IMR-90 (cell line): Measurements from ENCODE around the gene RAB11A. TPM values are rescaled to one million over a fixed set of nuclear protein-coding genes. Genes with fewer than 3 reads are reported as not detected.

Experiments used
- ATAC-seq: fragments of 200-7000 bp; cut with Tn5 transposase; 2 replicates; pipeline ENCODE4 v1.9.1; 2020; ENCODE audit warnings: low read depth, mild to moderate bottlenecking, moderate library complexity
- BruUV-seq: library from RNA; stranded (reverse); fragments of 400-500 nt; replicated peaks from 2 replicates; lab custom pipeline; 2021; lab: Mats Ljungman, UMichigan
- CTCF ChIA-PET: fragments of 300-600 bp; formaldehyde crosslinking; extraction: SDS; loops from one replicate; lab custom pipeline; 2021; ENCODE audit warnings: antibody characterized with exemption; lab: Yijun Ruan, JAX
- POLR2A ChIA-PET: fragments of 300-600 bp; sonication (Branson Sonifier 250); formaldehyde crosslinking; loops from one replicate; lab custom pipeline; 2022; ENCODE audit warnings: antibody characterized with exemption; ENCODE audit not compliant: unreplicated experiment; lab: Charles Lee
- DNase-seq: peaks from one replicate; pipeline ENCODE4 v3.0.0; 2013
- H2AFZ ChIP-seq: replicated peaks from 2 replicates; pipeline ENCODE3; 2013; ENCODE audit warnings: low read length, mild to moderate bottlenecking; ENCODE audit not compliant: poor library complexity
- H2AK5ac ChIP-seq: 2 replicates; pipeline ENCODE4 v1.6.1; 2013; ENCODE audit warnings: low read depth, low read length, inconsistent platforms
- H2AK9ac ChIP-seq: replicated peaks from 2 replicates; pipeline ENCODE3; 2013; ENCODE audit warnings: mild to moderate bottlenecking, low read depth, low read length, moderate library complexity; ENCODE audit not compliant: poor library complexity
- H2BK120ac ChIP-seq: 2 replicates; pipeline ENCODE4 v1.6.1; 2013; ENCODE audit warnings: low read depth, low read length, inconsistent platforms
- H2BK15ac ChIP-seq: 3 replicates; pipeline ENCODE4 v1.6.1; 2013; ENCODE audit warnings: low read depth, low read length, inconsistent platforms
- H2BK20ac ChIP-seq: 2 replicates; pipeline ENCODE4 v1.6.1; 2013; ENCODE audit warnings: low read depth, mild to moderate bottlenecking, inconsistent platforms, low read length, moderate library complexity
- H2BK5ac ChIP-seq: 2 replicates; pipeline ENCODE4 v1.6.1; 2013; ENCODE audit warnings: mild to moderate bottlenecking, low read depth, low read length, inconsistent platforms; ENCODE audit not compliant: poor library complexity, severe bottlenecking
- H3K14ac ChIP-seq: replicated peaks from 2 replicates; pipeline ENCODE4 v1.6.1; 2013; ENCODE audit warnings: low read depth, low read length, inconsistent platforms
- H3K18ac ChIP-seq: 2 replicates; pipeline ENCODE4 v1.6.1; 2013; ENCODE audit warnings: low read depth, low read length, control low read depth
- H3K23ac ChIP-seq: 2 replicates; pipeline ENCODE4 v1.6.1; 2013; ENCODE audit warnings: low read depth, low read length, inconsistent platforms
- H3K27ac ChIP-seq: 2 replicates; pipeline ENCODE4 v1.5.1; 2013; ENCODE audit warnings: mild to moderate bottlenecking, control low read depth, low read length; ENCODE audit not compliant: insufficient read depth
- H3K27me3 ChIP-seq: 2 replicates; pipeline ENCODE4 v1.6.1; 2013; ENCODE audit warnings: low read length; ENCODE audit not compliant: control insufficient read depth, insufficient read depth
- H3K36me3 ChIP-seq: 2 replicates; pipeline ENCODE4 v1.6.1; 2013; ENCODE audit warnings: low read length, mixed read lengths; ENCODE audit not compliant: control insufficient read depth, insufficient read depth
- H3K4ac ChIP-seq: 2 replicates; pipeline ENCODE4 v1.6.1; 2013; ENCODE audit warnings: low read depth, low read length, inconsistent platforms
- H3K4me1 ChIP-seq: 2 replicates; pipeline ENCODE4 v1.6.1; 2013; ENCODE audit warnings: low read length, mixed read lengths; ENCODE audit not compliant: control insufficient read depth, insufficient read depth
- H3K4me2 ChIP-seq: 2 replicates; pipeline ENCODE4 v1.6.1; 2013; ENCODE audit warnings: low read depth, mild to moderate bottlenecking, control low read depth, low read length, moderate library complexity
- H3K4me3 ChIP-seq: 2 replicates; pipeline ENCODE4 v1.5.1; 2013; ENCODE audit warnings: low read depth, mild to moderate bottlenecking, control low read depth, low read length, moderate library complexity; ENCODE audit not compliant: insufficient read depth
- H3K56ac ChIP-seq: 2 replicates; pipeline ENCODE4 v1.6.1; 2013; ENCODE audit warnings: low read length, inconsistent platforms; ENCODE audit not compliant: insufficient read depth; ENCODE audit errors: extremely low read depth
- H3K79me1 ChIP-seq, 2 experiments: 2 replicates each; pipeline ENCODE4 v1.6.1; 2013; ENCODE audit warnings: low read length in 2 of 2, inconsistent platforms in 1 of 2, low read depth in 1 of 2
- H3K9ac ChIP-seq: 2 replicates; pipeline ENCODE4 v1.6.1; 2013; ENCODE audit warnings: low read depth, low read length, control low read depth
- H3K9me1 ChIP-seq: 2 replicates; pipeline ENCODE4 v1.6.1; 2013; ENCODE audit warnings: low read length, inconsistent platforms; ENCODE audit not compliant: insufficient read depth
- H3K9me3 ChIP-seq: 2 replicates; pipeline ENCODE4 v1.6.1; 2013; ENCODE audit warnings: low read length; ENCODE audit not compliant: control insufficient read depth, insufficient read depth
- H4K20me1 ChIP-seq: 2 replicates; pipeline ENCODE4 v1.6.1; 2013; ENCODE audit warnings: low read length, inconsistent platforms; ENCODE audit not compliant: insufficient read depth
- H4K5ac ChIP-seq: 2 replicates; pipeline ENCODE4 v1.6.1; 2013; ENCODE audit warnings: mild to moderate bottlenecking, low read depth, low read length, control low read depth
- H4K8ac ChIP-seq, 2 experiments: 2 replicates each; pipeline ENCODE4 v1.6.1; 2013; ENCODE audit warnings: low read depth in 2 of 2, low read length in 2 of 2, control low read depth in 1 of 2, inconsistent platforms in 1 of 2
- H4K91ac ChIP-seq: 2 replicates; pipeline ENCODE4 v1.6.1; 2013; ENCODE audit warnings: low read depth, low read length, inconsistent platforms; ENCODE audit not compliant: insufficient read depth
- BHLHE40 ChIP-seq: fragments of 150-350 bp; IDR thresholded peaks from 2 replicates; pipeline ENCODE4 v1.6.1; 2016; ENCODE audit warnings: mild to moderate bottlenecking, low read depth, low read length
- CHD1 ChIP-seq: IDR thresholded peaks from 2 replicates; pipeline ENCODE4 v1.6.1; 2012; ENCODE audit warnings: low read depth, low read length, improper control_type of control experiment
- FOS ChIP-seq: fragments of 150-350 bp; IDR thresholded peaks from 2 replicates; pipeline ENCODE4 v1.6.1; 2016; ENCODE audit warnings: low read depth, low read length
- NFE2L2 ChIP-seq: fragments of 150-350 bp; IDR thresholded peaks from 2 replicates; pipeline ENCODE4 v1.6.1; 2016; ENCODE audit warnings: low read depth, mild to moderate bottlenecking, low read length
- POLR2A ChIP-seq: IDR thresholded peaks from 2 replicates; pipeline ENCODE4 v1.6.1; 2012; ENCODE audit warnings: mild to moderate bottlenecking, low read depth, low read length
- RAD21 ChIP-seq: IDR thresholded peaks from 2 replicates; pipeline ENCODE4 v1.6.1; 2012; ENCODE audit warnings: low read length, improper control_type of control experiment
- RCOR1 ChIP-seq: IDR thresholded peaks from 2 replicates; pipeline ENCODE4 v1.6.1; 2012; ENCODE audit warnings: mild to moderate bottlenecking, low read length, improper control_type of control experiment; ENCODE audit not compliant: insufficient replicate concordance
- WGBS, 2 experiments: methylation state at CpG; one replicate each; pipeline versions ENCODE4 v1.1.5 to v1.1.7; 2013; ENCODE audit warnings: missing lambda C conversion rate in 2 of 2; ENCODE audit not compliant: insufficient read length in 1 of 2; ENCODE audit errors: extremely low coverage in 2 of 2; 5-methylcytosine and 5-hydroxymethylcytosine counted together
- dilution Hi-C: fragments of 300-500 bp; cut with HindIII; formaldehyde crosslinking; loops from one replicate; pipeline ENCODE4 v1.14.3; 2018; ENCODE audit warnings: low sequenced_read_pairs; ENCODE audit not compliant: unreplicated experiment
- in situ Hi-C: fragments of 300-500 bp; cut with MboI; formaldehyde crosslinking; loops from 3 replicates; pipeline ENCODE4 v1.14.3; 2019; ENCODE audit warnings: low sequenced_read_pairs, inconsistent platforms, mixed read lengths
- intact Hi-C: fragments of 100-400 bp; cut with micrococcal nuclease; formaldehyde crosslinking; loops from 2 replicates; pipeline ENCODE4 v1.10.0; 2022
- polyA plus RNA-seq, 3 experiments: library from polyadenylated mRNA; depleted of rRNA; stranded (reverse); fragments of >200 nt; gene quantifications; 2 replicates each; pipeline ENCODE4 v1.2.3, GENCODE V29; 2012; ENCODE audit warnings: low replicate concordance in 1 of 3
- total RNA-seq: library from RNA; depleted of rRNA; stranded (reverse); fragments of >200 nt; gene quantifications from 2 replicates; pipeline ENCODE4 v1.2.3, GENCODE V29; 2012
- TF ChIP-seq, protein P1 (sequence below): conservative IDR thresholded peaks from 2 replicates; pipeline ENCODE4 v1.5.1; 2012; ENCODE audit warnings: mild to moderate bottlenecking, low read depth, low read length, improper control_type of control experiment
- TF ChIP-seq, protein P2 (sequence below): fragments of 150-350 bp; IDR thresholded peaks from 2 replicates; pipeline ENCODE4 v1.6.1; 2017; ENCODE audit warnings: mild to moderate bottlenecking, antibody characterized with exemption, low read length, low read depth
- TF ChIP-seq, protein P3 (sequence below): fragments of 150-350 bp; IDR thresholded peaks from 2 replicates; pipeline ENCODE4 v1.6.1; 2016; ENCODE audit warnings: low read depth, mild to moderate bottlenecking, low read length, moderate library complexity, borderline replicate concordance

RAB11A gene
- total and polyA plus RNA-seq, 2 of the 4 experiments (the other 2 are of a cell fraction): 341 to 462 TPM

DNA sequence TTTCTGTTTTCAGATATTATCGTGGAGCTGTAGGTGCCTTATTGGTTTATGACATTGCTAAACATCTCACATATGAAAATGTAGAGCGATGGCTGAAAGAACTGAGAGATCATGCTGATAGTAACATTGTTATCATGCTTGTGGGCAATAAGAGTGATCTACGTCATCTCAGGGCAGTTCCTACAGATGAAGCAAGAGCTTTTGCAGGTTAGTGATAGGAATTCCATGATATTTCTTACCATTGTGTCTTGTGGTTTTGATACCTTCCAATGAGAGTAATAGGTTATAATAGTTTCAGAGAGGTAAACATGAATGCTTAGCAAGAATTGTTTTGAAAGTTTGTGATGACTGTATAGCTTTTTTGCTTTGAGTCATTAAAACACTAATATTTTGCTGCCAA lies 8.5 kb downstream of the RAB11A start:
- CTCF ChIA-PET: no interaction called here

More for the DNA sequence above, 8.5 kb downstream of the RAB11A start:
- Histone ChIP-seq H3K9me1 (peaks cover 3% of the 10 kb centered on the region; the same call in 1 of the 2 replicates), H3K9ac (no peak overlapping the region), H3K4ac (no peak overlapping the region), H2AFZ (no peak overlapping the region), H3K14ac (no peak overlapping the region), H3K56ac (no peak overlapping the region), H2BK20ac (no peak overlapping the region), H3K4me3 (no peak overlapping the region), H4K91ac (no peak overlapping the region), H3K27ac (no peak overlapping the region), H3K4me1 (peaks cover 1% of the 10 kb centered on the region), H2AK9ac (no peak overlapping the region), H4K5ac (no peak overlapping the region), H2BK15ac (no peak overlapping the region), H3K36me3 (peaks cover 39% of the 10 kb centered on the region), H3K4me2 (no peak overlapping the region), H3K27me3 (no peaks in the 10 kb centered on the region), H2BK120ac (no peak overlapping the region), H4K8ac (no peak overlapping the region), H3K79me1 (peaks cover 9 to 56% of the 10 kb centered on the region in 2 experiments; a peak in 3 of 4 replicates), H4K20me1 (peaks cover 56% of the 10 kb centered on the region), H2AK5ac (no peak overlapping the region), H3K18ac (no peak overlapping the region), H3K23ac (no peak overlapping the region), H3K9me3 (no peaks in the 10 kb centered on the region), H2BK5ac (no peak overlapping the region)
- TF ChIP-seq NFE2L2: no peak
- TF ChIP-seq BHLHE40: no peak
- no peak for TF ChIP-seq RAD21
- TF ChIP-seq, protein P1, sequence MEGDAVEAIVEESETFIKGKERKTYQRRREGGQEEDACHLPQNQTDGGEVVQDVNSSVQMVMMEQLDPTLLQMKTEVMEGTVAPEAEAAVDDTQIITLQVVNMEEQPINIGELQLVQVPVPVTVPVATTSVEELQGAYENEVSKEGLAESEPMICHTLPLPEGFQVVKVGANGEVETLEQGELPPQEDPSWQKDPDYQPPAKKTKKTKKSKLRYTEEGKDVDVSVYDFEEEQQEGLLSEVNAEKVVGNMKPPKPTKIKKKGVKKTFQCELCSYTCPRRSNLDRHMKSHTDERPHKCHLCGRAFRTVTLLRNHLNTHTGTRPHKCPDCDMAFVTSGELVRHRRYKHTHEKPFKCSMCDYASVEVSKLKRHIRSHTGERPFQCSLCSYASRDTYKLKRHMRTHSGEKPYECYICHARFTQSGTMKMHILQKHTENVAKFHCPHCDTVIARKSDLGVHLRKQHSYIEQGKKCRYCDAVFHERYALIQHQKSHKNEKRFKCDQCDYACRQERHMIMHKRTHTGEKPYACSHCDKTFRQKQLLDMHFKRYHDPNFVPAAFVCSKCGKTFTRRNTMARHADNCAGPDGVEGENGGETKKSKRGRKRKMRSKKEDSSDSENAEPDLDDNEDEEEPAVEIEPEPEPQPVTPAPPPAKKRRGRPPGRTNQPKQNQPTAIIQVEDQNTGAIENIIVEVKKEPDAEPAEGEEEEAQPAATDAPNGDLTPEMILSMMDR: no peak
- TF ChIP-seq CHD1: no peak
- TF ChIP-seq, protein P2, sequence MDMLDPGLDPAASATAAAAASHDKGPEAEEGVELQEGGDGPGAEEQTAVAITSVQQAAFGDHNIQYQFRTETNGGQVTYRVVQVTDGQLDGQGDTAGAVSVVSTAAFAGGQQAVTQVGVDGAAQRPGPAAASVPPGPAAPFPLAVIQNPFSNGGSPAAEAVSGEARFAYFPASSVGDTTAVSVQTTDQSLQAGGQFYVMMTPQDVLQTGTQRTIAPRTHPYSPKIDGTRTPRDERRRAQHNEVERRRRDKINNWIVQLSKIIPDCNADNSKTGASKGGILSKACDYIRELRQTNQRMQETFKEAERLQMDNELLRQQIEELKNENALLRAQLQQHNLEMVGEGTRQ: no peak
- TF ChIP-seq, protein P3, sequence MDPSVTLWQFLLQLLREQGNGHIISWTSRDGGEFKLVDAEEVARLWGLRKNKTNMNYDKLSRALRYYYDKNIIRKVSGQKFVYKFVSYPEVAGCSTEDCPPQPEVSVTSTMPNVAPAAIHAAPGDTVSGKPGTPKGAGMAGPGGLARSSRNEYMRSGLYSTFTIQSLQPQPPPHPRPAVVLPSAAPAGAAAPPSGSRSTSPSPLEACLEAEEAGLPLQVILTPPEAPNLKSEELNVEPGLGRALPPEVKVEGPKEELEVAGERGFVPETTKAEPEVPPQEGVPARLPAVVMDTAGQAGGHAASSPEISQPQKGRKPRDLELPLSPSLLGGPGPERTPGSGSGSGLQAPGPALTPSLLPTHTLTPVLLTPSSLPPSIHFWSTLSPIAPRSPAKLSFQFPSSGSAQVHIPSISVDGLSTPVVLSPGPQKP: no peak
- TF ChIP-seq POLR2A: no peak
- no peak for TF ChIP-seq FOS
- TF ChIP-seq RCOR1: no peak
- dilution Hi-C loops (no loop called here), in situ Hi-C loops (no loop called here), intact Hi-C loops (no loop called here)
- DNase-seq: no peak
- no TSS peak for BruUV-seq
- POLR2A ChIA-PET: no interaction called here
- no peak for ATAC-seq
- WGBS, 2 experiments: 100% methylated on average over 1 of the region's 3 CpGs; no CpG with 5 or more reads in 1 of the 2 experiments
